ENCODE data around the gene CASP8.

DNA sequence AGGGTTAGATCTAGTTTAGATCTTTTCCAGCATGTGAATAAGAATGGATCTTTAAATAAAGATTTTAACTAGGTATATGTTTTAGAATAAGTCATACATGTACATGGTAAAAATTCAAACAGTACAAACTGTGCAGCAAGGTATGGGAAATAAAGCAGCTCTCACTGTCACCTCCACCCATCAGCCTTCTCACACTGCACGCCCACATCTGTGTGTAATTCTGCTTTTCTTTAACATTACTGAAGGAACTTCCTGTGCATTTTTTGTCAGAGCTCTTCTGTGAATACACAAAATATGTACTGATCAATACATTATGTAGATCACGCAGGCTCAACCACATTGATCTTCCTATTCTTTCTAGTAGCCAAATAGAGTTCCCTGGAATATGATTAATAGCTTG, 3.4 kb downstream of the CASP8 start:
- TF ChIP-seq ZNF8 (CRISPR knock-in tag; IDR thresholded peaks at IDR 0.05) (no peak), BACH2 (CRISPR knock-in tag; IDR thresholded peaks at IDR 0.05; ENCODE audit: borderline replicate concordance) (no peak), CSDC2 (CRISPR knock-in tag; IDR thresholded peaks at IDR 0.05) (no peak)
- TF ChIP-seq, protein P1, sequence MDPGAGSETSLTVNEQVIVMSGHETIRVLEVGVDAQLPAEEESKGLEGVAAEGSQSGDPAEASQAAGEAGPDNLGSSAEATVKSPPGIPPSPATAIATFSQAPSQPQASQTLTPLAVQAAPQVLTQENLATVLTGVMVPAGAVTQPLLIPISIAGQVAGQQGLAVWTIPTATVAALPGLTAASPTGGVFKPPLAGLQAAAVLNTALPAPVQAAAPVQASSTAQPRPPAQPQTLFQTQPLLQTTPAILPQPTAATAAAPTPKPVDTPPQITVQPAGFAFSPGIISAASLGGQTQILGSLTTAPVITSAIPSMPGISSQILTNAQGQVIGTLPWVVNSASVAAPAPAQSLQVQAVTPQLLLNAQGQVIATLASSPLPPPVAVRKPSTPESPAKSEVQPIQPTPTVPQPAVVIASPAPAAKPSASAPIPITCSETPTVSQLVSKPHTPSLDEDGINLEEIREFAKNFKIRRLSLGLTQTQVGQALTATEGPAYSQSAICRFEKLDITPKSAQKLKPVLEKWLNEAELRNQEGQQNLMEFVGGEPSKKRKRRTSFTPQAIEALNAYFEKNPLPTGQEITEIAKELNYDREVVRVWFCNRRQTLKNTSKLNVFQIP (CRISPR knock-in tag; IDR thresholded peaks at IDR 0.05; ENCODE audit: borderline replicate concordance, low read depth), result no peak
